Fibroblast of villous mesenchyme (primary cell): Measurements from ENCODE around the gene ALKBH4. TPM values are rescaled to one million over a fixed set of nuclear protein-coding genes. Genes with fewer than 3 reads are reported as not detected.

Source experiments
- DNase-seq: peaks from one replicate; pipeline ENCODE4 v3.0.0-alpha.2; 2010; ENCODE audit warnings: low read depth
- H3K4me3 ChIP-seq: 2 replicates; pipeline ENCODE4 v1.5.1; 2011; ENCODE audit warnings: low read depth, mild to moderate bottlenecking, low read length
- CTCF ChIP-seq: IDR thresholded peaks from 2 replicates; pipeline ENCODE4 v1.5.1; 2012; ENCODE audit warnings: low read depth, mild to moderate bottlenecking, low read length; ENCODE audit not compliant: insufficient read depth
- total RNA-seq: library from RNA; depleted of rRNA; stranded (reverse); fragments of >200 nt; gene quantifications from 2 replicates; pipeline ENCODE4 v1.2.3, GENCODE V29; 2012

ALKBH4 gene
- total RNA-seq, 1 donor = 10.8 TPM

DNA sequence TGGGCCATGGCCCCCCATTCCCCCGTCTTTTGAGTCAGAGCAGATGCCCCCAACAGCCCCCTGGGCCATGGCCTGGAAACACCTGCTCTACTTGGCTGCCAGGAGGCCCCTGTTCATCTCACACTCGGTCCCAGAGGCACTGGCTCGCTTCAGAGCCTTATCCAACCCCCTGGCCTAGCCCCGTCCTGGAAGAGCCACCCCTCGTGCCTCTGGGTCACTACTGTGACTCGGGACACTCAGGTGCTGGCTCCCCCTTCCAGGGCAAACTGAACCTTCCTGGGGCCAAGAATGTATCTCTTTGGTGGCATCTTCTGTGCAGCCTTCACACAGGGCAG lies 7.1 kb upstream of the ALKBH4 start:
- no peak for DNase-seq
- no peak for TF ChIP-seq CTCF
- no peak overlapping the region for H3K4me3 ChIP-seq

- DNase-seq = no peak
- no peak overlapping the region for H3K4me3 ChIP-seq
- no peak for TF ChIP-seq CTCF
Observed at GRCh38 chr7:102469972-102470825, 5.5 kb upstream of the ALKBH4 start.

DNA sequence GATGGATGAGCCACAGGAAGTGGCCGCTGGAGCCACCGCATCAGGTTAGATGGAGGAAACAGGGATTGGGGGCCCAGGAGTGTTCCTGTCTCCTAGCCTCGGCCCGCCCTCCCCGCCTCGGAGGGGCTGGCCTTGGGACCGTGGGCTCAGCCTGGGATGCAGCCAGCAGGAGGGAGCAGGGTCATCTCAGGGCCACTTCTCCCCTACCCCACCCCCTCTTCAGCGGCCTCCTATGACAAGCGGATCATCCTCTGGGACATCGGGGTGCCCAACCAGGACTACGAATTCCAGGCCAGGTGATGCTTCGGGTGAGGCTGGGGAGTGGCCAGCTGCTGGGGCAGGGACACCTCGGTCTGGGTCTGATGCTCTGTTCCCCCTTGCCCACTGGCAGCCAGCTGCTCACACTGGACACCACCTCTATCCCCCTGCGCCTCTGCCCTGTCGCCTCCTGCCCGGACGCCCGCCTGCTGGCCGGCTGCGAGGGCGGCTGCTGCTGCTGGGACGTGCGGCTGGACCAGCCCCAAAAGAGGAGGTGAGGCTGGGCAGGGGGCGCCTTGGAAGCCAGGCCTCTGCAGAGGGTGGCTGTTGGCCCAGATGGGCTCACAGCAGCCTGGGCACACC lies 4.8 kb upstream of the ALKBH4 start:
- H3K4me3 ChIP-seq = no peak overlapping the region
- DNase-seq = no peak
- no peak for TF ChIP-seq CTCF

DNA sequence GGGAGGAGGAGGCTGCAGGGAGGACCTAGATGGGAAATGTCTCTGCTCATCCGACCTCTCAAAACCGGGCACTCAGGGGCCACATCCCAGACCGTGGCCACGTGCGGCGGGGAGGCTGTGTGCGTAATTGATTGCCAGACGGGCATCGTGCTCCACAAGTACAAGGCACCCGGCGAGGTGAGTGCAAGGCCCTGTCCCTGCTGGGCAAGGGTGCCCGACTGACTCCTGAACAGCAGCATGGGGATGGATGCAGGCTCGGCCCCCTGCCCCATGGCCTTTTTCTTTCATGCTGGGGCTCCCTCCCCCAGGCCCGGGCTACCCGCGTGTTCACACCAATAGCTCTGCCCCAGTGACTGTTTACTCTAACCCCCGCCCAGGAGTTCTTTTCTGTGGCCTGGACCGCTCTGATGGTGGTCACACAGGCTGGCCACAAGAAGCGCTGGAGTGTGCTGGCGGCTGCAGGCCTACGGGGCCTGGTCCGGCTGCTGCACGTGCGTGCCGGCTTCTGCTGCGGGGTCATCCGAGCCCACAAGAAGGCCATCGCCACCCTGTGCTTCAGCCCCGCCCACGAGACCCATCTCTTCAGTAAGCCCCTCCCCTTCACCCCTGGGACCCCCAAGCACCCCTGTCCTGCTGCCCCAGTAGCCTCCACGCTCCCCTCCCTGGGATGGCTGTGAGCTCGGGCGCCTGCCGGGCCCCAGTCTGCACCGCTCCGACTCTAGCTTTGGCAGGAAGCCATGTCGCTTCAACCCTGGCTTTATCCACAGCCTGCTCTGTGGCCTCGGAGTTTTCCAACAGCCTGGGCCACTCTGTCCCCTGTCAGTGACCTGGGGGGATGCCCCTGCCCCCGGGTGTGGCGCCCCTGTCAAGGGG lies 4.1 kb upstream of the ALKBH4 start:
- no peak overlapping the region for H3K4me3 ChIP-seq
- DNase-seq = no peak
- no peak for TF ChIP-seq CTCF

GRCh38 chr7:102467581-102468477 lies 3.2 kb upstream of the ALKBH4 start:
- DNase-seq = no peak
- H3K4me3 ChIP-seq = no peak overlapping the region
- TF ChIP-seq CTCF = no peak

DNA sequence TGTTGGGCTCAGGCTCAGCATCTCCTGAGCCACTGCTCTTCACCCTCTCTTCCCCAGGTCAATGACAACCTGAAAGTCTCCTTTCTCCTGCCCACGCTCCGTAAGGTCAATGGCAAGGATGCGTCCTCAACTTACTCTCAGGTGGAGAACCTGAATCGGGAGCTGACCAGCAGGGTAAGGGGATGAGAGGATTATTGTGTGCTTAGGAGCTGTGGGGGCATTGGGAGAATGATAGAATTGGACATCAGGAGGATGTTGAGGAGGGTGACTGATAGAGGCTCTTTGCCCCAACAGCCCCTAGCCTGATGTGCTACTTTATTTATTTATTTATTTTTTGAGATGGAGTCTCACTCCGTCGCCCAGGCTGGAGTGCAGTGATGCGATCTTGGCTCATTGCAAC lies 1.4 kb upstream of the ALKBH4 start:
- no peak for TF ChIP-seq CTCF
- H3K4me3 ChIP-seq = no peak overlapping the region
- no peak for DNase-seq
